ENCODE data around the gene RAI2. TPM values are rescaled to one million over a fixed set of nuclear protein-coding genes. Genes with fewer than 3 reads are reported as not detected.
"Not testable (repeated sequence)": the region's sequence is repeated elsewhere in the genome, so short reads cannot be mapped to it uniquely, and the experiment has no call there.

The RAI2 gene
- total RNA-seq, 1 donor: 0.36 TPM

DNA sequence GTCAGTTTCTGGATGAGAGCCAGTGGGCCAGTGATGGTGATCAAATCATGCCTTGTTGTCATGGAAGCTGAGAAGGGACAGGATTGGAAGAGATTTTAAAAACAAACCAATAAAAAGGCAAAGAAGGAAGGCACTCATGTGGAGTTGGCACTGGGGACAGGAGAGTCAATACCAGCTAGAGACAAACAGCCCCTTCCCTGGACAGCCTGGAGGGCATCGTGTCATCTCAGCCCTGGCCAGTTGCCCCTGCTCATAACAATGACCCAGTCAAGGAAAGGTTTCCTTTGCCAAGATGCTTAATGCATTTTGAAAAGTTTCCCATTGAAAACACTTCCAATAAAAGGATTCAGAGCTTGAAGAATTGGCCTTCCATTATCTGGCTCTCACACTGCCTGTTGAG, 68.3 kb downstream of the RAI2 start:
- no peaks in the 10 kb centered on the region for H3K4me1 ChIP-seq (ENCODE audit: insufficient read depth, low read length)
- H3K79me2 ChIP-seq (ENCODE audit: insufficient read depth, low read length): no peaks in the 10 kb centered on the region
- DNase-seq (ENCODE audit: insufficient read length, low spot score, missing footprints): no peak
- no peak overlapping the region for H3K4me2 ChIP-seq (ENCODE audit: insufficient read depth, low read length)
- H3K27ac ChIP-seq (ENCODE audit: low read depth, low read length): no peak overlapping the region
- no peaks in the 10 kb centered on the region for H3K36me3 ChIP-seq (ENCODE audit: insufficient read depth, low read length)
- peaks cover 2% of the 10 kb centered on the region for H4K20me1 ChIP-seq (ENCODE audit: insufficient read depth, low read length)
- H3K27me3 ChIP-seq (ENCODE audit: insufficient read depth, low read length): no peaks in the 10 kb centered on the region
- no peak overlapping the region for H3K4me3 ChIP-seq (ENCODE audit: insufficient read depth, low read length)
- no peak for TF ChIP-seq CTCF (IDR thresholded peaks at IDR 0.05; ENCODE audit: extremely low read depth, low read depth, low read length)
- no peak overlapping the region for H2AFZ ChIP-seq (ENCODE audit: low read length)
- no peaks in the 10 kb centered on the region for H3K9me3 ChIP-seq (ENCODE audit: low read depth, low read length)

DNA sequence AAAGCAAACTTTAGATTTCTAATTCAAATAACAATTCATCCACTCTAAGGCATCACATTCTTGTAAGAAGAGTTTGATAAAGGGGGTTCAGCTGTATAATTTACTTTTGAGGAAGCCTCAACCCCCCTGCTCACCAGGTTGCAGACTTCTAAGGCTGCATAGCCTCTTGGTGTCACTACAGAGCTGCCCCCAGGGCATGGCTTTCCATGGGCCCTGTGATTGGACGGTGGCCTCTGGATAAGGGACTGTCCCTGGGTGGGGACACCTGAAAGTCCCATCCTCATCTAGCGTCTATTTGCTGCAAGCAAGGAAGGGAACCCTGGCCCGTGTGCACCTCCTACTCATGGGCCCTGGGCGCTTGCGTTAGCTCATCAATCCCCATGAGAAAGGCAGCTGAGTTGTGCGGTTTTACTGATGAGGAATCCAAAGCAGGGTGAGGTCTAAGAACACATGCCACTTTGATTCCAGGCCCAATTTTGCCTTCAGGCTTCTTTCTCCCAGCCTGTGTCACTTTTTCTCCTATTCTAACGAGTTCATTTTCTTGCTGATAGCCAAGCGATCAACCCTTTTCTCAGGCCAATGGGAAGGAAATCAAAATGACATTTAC, 72.0 kb downstream of the RAI2 start:
- H3K79me2 ChIP-seq (ENCODE audit: insufficient read depth, low read length): no peaks in the 10 kb centered on the region
- H3K27me3 ChIP-seq (ENCODE audit: insufficient read depth, low read length): no peaks in the 10 kb centered on the region
- H3K4me3 ChIP-seq (ENCODE audit: insufficient read depth, low read length): no peak overlapping the region
- no peak overlapping the region for H3K4me2 ChIP-seq (ENCODE audit: insufficient read depth, low read length)
- no peaks in the 10 kb centered on the region for H3K36me3 ChIP-seq (ENCODE audit: insufficient read depth, low read length)
- no peak for DNase-seq (ENCODE audit: insufficient read length, low spot score, missing footprints)
- no peak for TF ChIP-seq CTCF (IDR thresholded peaks at IDR 0.05; ENCODE audit: extremely low read depth, low read depth, low read length)
- H4K20me1 ChIP-seq (ENCODE audit: insufficient read depth, low read length): peaks cover 2% of the 10 kb centered on the region
- no peak overlapping the region for H3K27ac ChIP-seq (ENCODE audit: low read depth, low read length)
- no peaks in the 10 kb centered on the region for H3K4me1 ChIP-seq (ENCODE audit: insufficient read depth, low read length)
- H3K9me3 ChIP-seq (ENCODE audit: low read depth, low read length): no peaks in the 10 kb centered on the region
- H2AFZ ChIP-seq (ENCODE audit: low read length): no peak overlapping the region

- no peaks in the 10 kb centered on the region for H3K79me2 ChIP-seq (ENCODE audit: insufficient read depth, low read length)
- no peak overlapping the region for H3K4me3 ChIP-seq (ENCODE audit: insufficient read depth, low read length)
- TF ChIP-seq CTCF (IDR thresholded peaks at IDR 0.05; ENCODE audit: extremely low read depth, low read depth, low read length): peak; percentile 77
- H3K27ac ChIP-seq (ENCODE audit: low read depth, low read length): no peak overlapping the region
- no peaks in the 10 kb centered on the region for H3K36me3 ChIP-seq (ENCODE audit: insufficient read depth, low read length)
- H3K4me2 ChIP-seq (ENCODE audit: insufficient read depth, low read length): no peak overlapping the region
- no peak overlapping the region for H2AFZ ChIP-seq (ENCODE audit: low read length)
- H3K27me3 ChIP-seq (ENCODE audit: insufficient read depth, low read length): no peaks in the 10 kb centered on the region
- no peaks in the 10 kb centered on the region for H3K4me1 ChIP-seq (ENCODE audit: insufficient read depth, low read length)
- H4K20me1 ChIP-seq (ENCODE audit: insufficient read depth, low read length): peaks cover 2% of the 10 kb centered on the region
- DNase-seq (ENCODE audit: insufficient read length, low spot score, missing footprints): peak; percentile 92
- no peaks in the 10 kb centered on the region for H3K9me3 ChIP-seq (ENCODE audit: low read depth, low read length)
Observed at GRCh38 chrX:17788439-17788838, 72.7 kb downstream of the RAI2 start.

GRCh38 chrX:17787557-17787956, 73.5 kb downstream of the RAI2 start:
- H2AFZ ChIP-seq (ENCODE audit: low read length): no peak overlapping the region
- H3K27me3 ChIP-seq (ENCODE audit: insufficient read depth, low read length): no peaks in the 10 kb centered on the region
- peaks cover 2% of the 10 kb centered on the region for H4K20me1 ChIP-seq (ENCODE audit: insufficient read depth, low read length)
- no peak for TF ChIP-seq CTCF (IDR thresholded peaks at IDR 0.05; ENCODE audit: extremely low read depth, low read depth, low read length)
- no peak overlapping the region for H3K27ac ChIP-seq (ENCODE audit: low read depth, low read length)
- H3K4me2 ChIP-seq (ENCODE audit: insufficient read depth, low read length): no peak overlapping the region
- H3K79me2 ChIP-seq (ENCODE audit: insufficient read depth, low read length): no peaks in the 10 kb centered on the region
- no peaks in the 10 kb centered on the region for H3K9me3 ChIP-seq (ENCODE audit: low read depth, low read length)
- no peaks in the 10 kb centered on the region for H3K36me3 ChIP-seq (ENCODE audit: insufficient read depth, low read length)
- no peak for DNase-seq (ENCODE audit: insufficient read length, low spot score, missing footprints)
- no peak overlapping the region for H3K4me3 ChIP-seq (ENCODE audit: insufficient read depth, low read length)
- H3K4me1 ChIP-seq (ENCODE audit: insufficient read depth, low read length): no peaks in the 10 kb centered on the region

GRCh38 chrX:17786554-17787347, 74.3 kb downstream of the RAI2 start:
- H3K4me2 ChIP-seq (ENCODE audit: insufficient read depth, low read length); H3K27ac ChIP-seq (ENCODE audit: low read depth, low read length); H3K36me3 ChIP-seq (ENCODE audit: insufficient read depth, low read length); H3K27me3 ChIP-seq (ENCODE audit: insufficient read depth, low read length); H2AFZ ChIP-seq (ENCODE audit: low read length); H4K20me1 ChIP-seq (ENCODE audit: insufficient read depth, low read length); H3K9me3 ChIP-seq (ENCODE audit: low read depth, low read length); H3K79me2 ChIP-seq (ENCODE audit: insufficient read depth, low read length); H3K4me3 ChIP-seq (ENCODE audit: insufficient read depth, low read length); DNase-seq (ENCODE audit: insufficient read length, low spot score, missing footprints); H3K4me1 ChIP-seq (ENCODE audit: insufficient read depth, low read length): not testable (repeated sequence)

Measured in osteoblast (primary cell).